ENCODE data around the gene WDR33.

The WDR33 gene

DNA sequence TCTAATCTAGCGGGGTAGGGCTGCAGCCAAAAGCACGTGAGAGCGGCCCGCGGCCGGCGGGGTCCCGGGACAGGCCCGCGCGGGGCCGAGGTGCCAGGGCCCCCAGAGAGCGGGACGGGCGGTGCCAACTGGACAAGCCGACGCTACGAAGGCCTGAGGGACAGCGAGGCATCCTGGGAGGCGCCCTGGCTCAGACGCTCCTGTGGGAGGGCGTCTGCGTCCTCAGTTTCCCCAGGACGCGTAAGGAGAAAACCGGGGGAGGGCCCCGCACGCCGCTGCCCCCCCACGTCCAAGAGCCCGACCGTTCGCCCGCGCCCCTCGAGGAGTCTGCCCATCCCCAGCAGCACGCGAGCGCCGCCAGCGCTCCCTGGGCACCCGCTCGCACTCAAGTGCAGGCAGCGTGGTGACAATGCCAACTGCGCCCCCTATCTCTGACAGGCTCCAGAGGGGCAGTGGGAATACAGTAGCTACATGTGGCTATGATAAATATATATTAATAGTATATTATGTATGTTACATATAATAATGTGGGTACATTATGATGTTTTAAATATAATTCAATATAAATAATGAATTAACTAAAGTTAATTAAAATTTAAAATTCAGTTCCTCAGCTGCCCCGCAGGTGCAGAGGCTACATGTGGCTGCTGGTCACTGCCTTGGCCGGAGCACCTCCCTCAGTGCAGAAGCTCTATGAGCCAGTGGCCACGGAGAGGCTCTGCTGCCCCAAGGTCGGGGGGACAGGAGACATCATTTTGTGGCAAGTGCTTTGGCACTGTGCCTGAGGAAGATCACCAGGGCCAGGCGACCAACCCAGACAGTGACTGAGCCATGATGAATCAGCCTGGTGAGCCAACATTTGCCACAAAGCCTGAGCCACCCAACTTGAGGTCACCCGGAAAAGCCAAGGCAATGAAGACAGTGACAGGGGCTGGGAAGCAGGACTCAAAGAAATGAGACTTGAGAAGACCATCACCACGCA is 115.2 kb downstream of the WDR33 start:
- TF ChIP-seq, protein P1, sequence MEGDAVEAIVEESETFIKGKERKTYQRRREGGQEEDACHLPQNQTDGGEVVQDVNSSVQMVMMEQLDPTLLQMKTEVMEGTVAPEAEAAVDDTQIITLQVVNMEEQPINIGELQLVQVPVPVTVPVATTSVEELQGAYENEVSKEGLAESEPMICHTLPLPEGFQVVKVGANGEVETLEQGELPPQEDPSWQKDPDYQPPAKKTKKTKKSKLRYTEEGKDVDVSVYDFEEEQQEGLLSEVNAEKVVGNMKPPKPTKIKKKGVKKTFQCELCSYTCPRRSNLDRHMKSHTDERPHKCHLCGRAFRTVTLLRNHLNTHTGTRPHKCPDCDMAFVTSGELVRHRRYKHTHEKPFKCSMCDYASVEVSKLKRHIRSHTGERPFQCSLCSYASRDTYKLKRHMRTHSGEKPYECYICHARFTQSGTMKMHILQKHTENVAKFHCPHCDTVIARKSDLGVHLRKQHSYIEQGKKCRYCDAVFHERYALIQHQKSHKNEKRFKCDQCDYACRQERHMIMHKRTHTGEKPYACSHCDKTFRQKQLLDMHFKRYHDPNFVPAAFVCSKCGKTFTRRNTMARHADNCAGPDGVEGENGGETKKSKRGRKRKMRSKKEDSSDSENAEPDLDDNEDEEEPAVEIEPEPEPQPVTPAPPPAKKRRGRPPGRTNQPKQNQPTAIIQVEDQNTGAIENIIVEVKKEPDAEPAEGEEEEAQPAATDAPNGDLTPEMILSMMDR (IDR thresholded peaks at IDR 0.05; ENCODE audit: low read length, missing control alignments): peak; percentile 41
- peak; percentile 43 for DNase-seq (ENCODE audit: low read depth)
- H3K4me3 ChIP-seq (replicated peaks; ENCODE audit: low read depth, low read length): peak overlapping the region; percentile 24

DNA sequence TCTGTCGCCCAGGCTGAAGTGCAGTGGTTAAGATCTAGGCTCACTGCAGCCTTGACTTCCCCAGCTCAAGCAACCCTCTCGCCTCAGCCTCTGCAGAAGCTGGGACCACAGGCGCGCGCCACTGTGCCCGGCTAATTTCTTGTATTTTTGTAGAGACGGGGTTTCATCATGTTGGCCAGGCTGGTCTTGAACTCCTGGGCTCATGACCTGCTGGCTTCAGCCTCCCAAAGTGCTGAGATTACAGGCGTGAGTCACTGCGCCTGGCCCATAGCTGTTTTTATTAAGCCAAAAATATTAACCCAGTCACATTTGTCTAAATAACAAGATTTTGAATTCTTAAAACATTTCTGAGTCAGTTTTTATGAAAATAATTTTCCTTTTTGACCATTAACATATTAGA is 116.0 kb downstream of the WDR33 start:
- TF ChIP-seq, protein P1 (IDR thresholded peaks at IDR 0.05; ENCODE audit: low read length, missing control alignments): no peak
- no peak for DNase-seq (ENCODE audit: low read depth)

DNA sequence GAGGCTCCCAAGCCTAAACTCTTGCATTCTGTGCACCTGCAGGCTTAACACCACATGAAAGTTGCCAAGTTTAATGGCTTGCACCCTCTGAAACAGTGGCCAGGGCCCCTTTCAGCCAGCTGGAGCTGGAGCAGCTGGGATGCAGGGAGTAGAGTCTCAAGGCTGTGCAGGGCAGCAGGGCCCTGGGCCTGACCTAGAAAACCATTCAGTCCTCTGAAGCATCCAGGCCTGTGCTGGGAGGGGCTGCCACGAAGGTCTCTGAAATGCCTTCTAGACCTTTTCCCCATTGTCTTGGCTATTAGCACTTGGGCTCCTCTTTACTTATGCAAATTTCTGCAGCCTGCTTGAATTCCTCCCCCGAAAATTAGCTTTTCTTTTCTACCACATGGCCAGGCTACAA is 120.3 kb downstream of the WDR33 start:
- TF ChIP-seq, protein P1 (IDR thresholded peaks at IDR 0.05; ENCODE audit: low read length, missing control alignments): no peak
- no peak overlapping the region for H3K4me3 ChIP-seq (replicated peaks; ENCODE audit: low read depth, low read length)
- DNase-seq (ENCODE audit: low read depth): no peak

More for the DNA sequence above, 116.0 kb downstream of the WDR33 start:
- H3K4me3 ChIP-seq (replicated peaks; ENCODE audit: low read depth, low read length): no peak overlapping the region

DNA sequence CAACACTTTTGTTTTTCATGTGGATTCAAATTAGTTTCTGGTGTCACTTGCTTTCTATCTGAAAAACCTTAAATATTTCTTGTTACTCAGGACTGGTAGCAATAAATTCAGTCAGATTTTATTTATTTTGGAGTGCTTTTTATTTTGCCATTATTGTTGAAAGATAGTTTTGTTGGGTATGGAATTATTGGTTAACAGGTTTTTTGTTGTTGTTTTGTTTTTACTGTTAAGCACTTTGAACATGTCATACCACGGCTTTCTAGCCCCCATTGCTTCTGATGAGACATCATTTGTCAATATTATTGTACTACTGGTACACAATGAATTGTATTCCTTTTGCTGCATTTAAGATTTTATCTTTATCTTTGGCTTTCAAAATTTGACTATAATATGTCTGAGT is 122.6 kb downstream of the WDR33 start:
- no peak overlapping the region for H3K4me3 ChIP-seq (replicated peaks; ENCODE audit: low read depth, low read length)
- TF ChIP-seq, protein P1 (IDR thresholded peaks at IDR 0.05; ENCODE audit: low read length, missing control alignments): no peak
- DNase-seq (ENCODE audit: low read depth): no peak

DNA sequence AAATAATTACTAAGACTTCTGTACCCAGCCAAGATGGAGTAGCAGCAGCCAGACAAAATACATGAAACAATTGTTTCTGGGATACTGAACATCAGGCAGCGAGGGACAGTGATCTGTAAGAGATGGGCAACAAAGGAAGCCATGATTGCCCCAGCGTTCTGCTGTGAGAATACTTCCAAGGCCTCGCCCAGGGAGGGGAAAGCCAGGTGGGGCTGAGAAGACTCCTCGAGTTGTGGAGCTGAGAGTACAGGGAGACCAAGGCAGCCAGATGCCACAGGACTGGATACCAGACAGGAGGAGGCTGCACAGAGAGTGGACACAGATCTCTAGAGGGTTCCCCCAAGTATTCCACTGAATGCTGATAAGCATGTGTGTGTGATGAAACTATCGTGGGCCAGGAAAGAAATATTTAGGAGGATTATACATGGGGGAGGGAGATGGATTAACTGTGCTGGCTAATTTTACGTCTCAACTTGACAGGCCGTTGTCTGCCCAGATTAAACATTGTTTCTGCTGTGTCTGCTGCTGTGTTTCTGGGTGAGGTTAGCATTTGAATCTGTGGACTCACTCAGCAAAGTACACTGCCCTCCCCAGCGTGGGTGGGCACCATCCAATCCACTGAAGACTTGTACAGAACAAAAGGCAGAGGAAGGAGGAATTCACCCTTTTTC is 125.4 kb downstream of the WDR33 start:
- no peak for DNase-seq (ENCODE audit: low read depth)
- no peak overlapping the region for H3K4me3 ChIP-seq (replicated peaks; ENCODE audit: low read depth, low read length)
- TF ChIP-seq, protein P1 (IDR thresholded peaks at IDR 0.05; ENCODE audit: low read length, missing control alignments): no peak

DNA sequence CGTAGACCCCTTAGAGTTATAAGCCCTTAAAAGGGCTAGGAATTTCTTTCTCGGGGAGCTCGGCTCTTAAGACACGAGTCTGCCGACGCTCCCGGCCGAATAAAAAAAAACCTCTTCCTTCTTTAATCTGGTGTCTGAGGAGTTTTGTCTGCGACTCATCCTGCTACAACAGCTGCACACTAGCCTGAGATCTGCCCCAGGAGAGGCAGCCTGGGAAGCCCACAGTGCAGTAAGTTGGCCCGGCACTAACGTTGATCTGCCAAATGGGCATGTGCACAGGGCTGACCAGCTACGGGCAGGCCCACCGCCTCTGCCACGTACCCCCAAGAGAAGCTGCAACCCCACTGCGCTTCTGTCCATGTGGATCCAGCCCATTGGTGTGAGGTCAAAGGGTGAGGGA is 127.2 kb downstream of the WDR33 start:
- TF ChIP-seq, protein P1 (IDR thresholded peaks at IDR 0.05; ENCODE audit: low read length, missing control alignments): no peak
- no peak for DNase-seq (ENCODE audit: low read depth)
- H3K4me3 ChIP-seq (replicated peaks; ENCODE audit: low read depth, low read length): no peak overlapping the region
